K562 (cell line): ENCODE data around the gene GINS2. TPM values are rescaled to one million over a fixed set of nuclear protein-coding genes. Genes with fewer than 3 reads are reported as not detected.
A peak's percentile ranks its signal among the peaks of the same experiment; 100 is the strongest.

Experiments
- ATAC-seq: fragments of 200-7000 bp; cut with Tn5 transposase; 3 replicates; pipeline ENCODE4 v1.9.1; 2020; ENCODE audit warnings: moderate library complexity
- BruUV-seq: library from RNA; stranded (reverse); fragments of 400-500 nt; replicated peaks from 2 replicates; lab custom pipeline; 2021; lab: Mats Ljungman, UMichigan
- CTCF ChIA-PET: fragments of 300-600 bp; formaldehyde crosslinking; extraction: SDS; loops from one replicate; lab custom pipeline; 2021; ENCODE audit warnings: low intra/inter-chr PET ratio; lab: Yijun Ruan, JAX
- POLR2A ChIA-PET: fragments of 300-600, 350-650 bp; sonication (Branson Sonifier 250); formaldehyde crosslinking; extraction: SDS; loops from one replicate; lab custom pipeline; 2021; ENCODE audit warnings: antibody characterized with exemption, inconsistent platforms; lab: Yijun Ruan, JAX
- DNase-seq, 4 experiments: peaks; one replicate each; pipeline versions ENCODE4 v3.0.0 to v3.0.0-alpha.2; 2011 to 2018; ENCODE audit warnings: low spot score in 3 of 4, mixed read lengths in 3 of 4; ENCODE audit errors: extremely low read depth in 1 of 4
- FAIRE-seq: peaks from 2 replicates; lab custom pipeline; 2011; peaks lifted over from hg19 to GRCh38; lab: Jason Lieb, UNC
- H2AFZ ChIP-seq: 2 replicates; pipeline ENCODE4 v1.6.0; 2011; ENCODE audit warnings: low read depth, low read length, control low read depth, inconsistent platforms
- H3K27ac ChIP-seq: fragments of 200-600 bp; 3 replicates; pipeline ENCODE4 v1.8.0; 2011; ENCODE audit warnings: low read depth, mild to moderate bottlenecking, control low read depth, inconsistent platforms, low read length, moderate library complexity, mixed read lengths; ENCODE audit errors: extremely low read depth
- H3K27me3 ChIP-seq, 2 experiments: fragments of 300-600 bp in 1 of 2; 2 replicates in 1 of 2; 3 replicates in 1 of 2; pipeline versions ENCODE4 v1.6.0 to v1.8.0; 2011; ENCODE audit warnings: inconsistent platforms in 2 of 2, low read length in 2 of 2, mild to moderate bottlenecking in 1 of 2, mixed read lengths in 1 of 2, moderate library complexity in 1 of 2; ENCODE audit not compliant: control insufficient read depth in 2 of 2, insufficient read depth in 2 of 2
- H3K36me3 ChIP-seq: fragments of 300-600 bp; 3 replicates; pipeline ENCODE4 v1.8.0; 2011; ENCODE audit warnings: mild to moderate bottlenecking, low read length, inconsistent platforms; ENCODE audit not compliant: control insufficient read depth, insufficient read depth
- H3K4me1 ChIP-seq, 2 experiments: fragments of 200-600 bp in 1 of 2; replicated peaks in 1 of 2; 2 replicates in 1 of 2; 3 replicates in 1 of 2; pipeline versions ENCODE4 v1.5.1 to v1.8.0; 2011; ENCODE audit warnings: inconsistent platforms in 2 of 2, low read length in 2 of 2, mild to moderate bottlenecking in 1 of 2, mixed read lengths in 1 of 2, moderate library complexity in 1 of 2; ENCODE audit not compliant: control insufficient read depth in 2 of 2, insufficient read depth in 2 of 2
- H3K4me2 ChIP-seq: 2 replicates; pipeline ENCODE4 v1.6.1; 2011; ENCODE audit warnings: low read length, control low read depth, inconsistent platforms, mixed read lengths; ENCODE audit not compliant: insufficient read depth
- H3K4me3 ChIP-seq: fragments of 200-600 bp; sonication (generic), shearing (Covaris generic); 2 replicates; pipeline ENCODE4 v1.5.1; 2016; ENCODE audit warnings: control low read depth, inconsistent platforms
- H3K79me2 ChIP-seq: fragments of 200-600 bp; 3 replicates; pipeline ENCODE4 v1.8.0; 2011; ENCODE audit warnings: low read length, inconsistent platforms; ENCODE audit not compliant: control insufficient read depth, insufficient read depth
- H3K9ac ChIP-seq, 2 experiments: 2 replicates each; pipeline versions ENCODE4 v1.6.0 to v1.6.1; 2011; ENCODE audit warnings: low read depth in 2 of 2, low read length in 2 of 2, control low read depth in 1 of 2, inconsistent platforms in 1 of 2, mild to moderate bottlenecking in 1 of 2, mixed read lengths in 1 of 2; ENCODE audit not compliant: insufficient read depth in 1 of 2
- H3K9me1 ChIP-seq: one replicate; pipeline ENCODE4 v1.6.0; 2011; ENCODE audit warnings: inconsistent platforms, mild to moderate bottlenecking, low read length, moderate library complexity; ENCODE audit not compliant: control insufficient read depth, insufficient read depth
- H3K9me3 ChIP-seq: replicated peaks from 2 replicates; pipeline ENCODE4 v1.5.1; 2011; ENCODE audit warnings: low read depth, low read length, inconsistent platforms; ENCODE audit not compliant: control insufficient read depth, insufficient read depth
- H4K20me1 ChIP-seq: replicated peaks from 2 replicates; pipeline ENCODE4 v1.6.1; 2011; ENCODE audit warnings: low read length, inconsistent platforms, mixed read lengths; ENCODE audit not compliant: control insufficient read depth, insufficient read depth
- L3MBTL2 ChIP-seq: fragments of 450-650 bp; IDR thresholded peaks from 2 replicates; pipeline ENCODE4 v1.6.1; 2016; ENCODE audit warnings: mild to moderate bottlenecking, moderate library complexity
- MAFF ChIP-seq: IDR thresholded peaks from 2 replicates; pipeline ENCODE4 v1.6.1; 2012; ENCODE audit warnings: low read length, improper control_type of control experiment
- POLR2AphosphoS2 ChIP-seq: IDR thresholded peaks from 2 replicates; pipeline ENCODE4 v1.6.1; 2012; ENCODE audit warnings: low read length, improper control_type of control experiment
- POLR2AphosphoS5 ChIP-seq: IDR thresholded peaks from 2 replicates; pipeline ENCODE4 v1.6.1; 2011; ENCODE audit warnings: mild to moderate bottlenecking, low read depth, low read length, moderate library complexity; ENCODE audit not compliant: control insufficient read depth, insufficient read depth
- POLR2G ChIP-seq: fragments of 200-400 bp; formaldehyde crosslinking; IDR thresholded peaks from 2 replicates; pipeline ENCODE4 v1.6.1; 2017; ENCODE audit warnings: low read depth, mild to moderate bottlenecking, antibody characterized with exemption, low read length, moderate library complexity
- SIRT6 ChIP-seq: IDR thresholded peaks from one replicate; pipeline ENCODE4 v1.6.1; 2012; ENCODE audit warnings: low read depth, mild to moderate bottlenecking, control low read depth, inconsistent platforms, low read length, moderate library complexity
- SUPT5H ChIP-seq: fragments of 450-650 bp; IDR thresholded peaks from 2 replicates; pipeline ENCODE4 v1.6.1; 2016
- WGBS: fragments of 100-300 bp; shearing (Covaris generic); methylation state at CpG from one replicate; pipeline ENCODE4 v1.1.6; 2016; ENCODE audit warnings: low coverage, mixed read lengths; ENCODE audit not compliant: insufficient coverage; ENCODE audit errors: missing lambda C conversion rate; 5-methylcytosine and 5-hydroxymethylcytosine counted together
- in situ Hi-C: fragments of 300-500 bp; cut with MboI; formaldehyde crosslinking; loops from 4 replicates; pipeline ENCODE4 v1.15.0; 2018; ENCODE audit warnings: inconsistent platforms, mixed read lengths
- intact Hi-C: fragments of 100-400 bp; cut with micrococcal nuclease; formaldehyde crosslinking; loops from 2 replicates; pipeline ENCODE4 v1.14.2; 2022
- polyA plus RNA-seq, 8 experiments: library from polyadenylated mRNA; depleted of rRNA in 4 of 8; stranded (reverse) in 5 of 8; unstranded in 3 of 8; fragments of >200 nt; fragmentation: Nextera tagmentation in 2 of 8; fragmentation: Illumina TruSeq in 1 of 8; extraction: Ambion mirVana in 2 of 8; extraction: Trizol in 1 of 8; gene quantifications; 2 replicates each; pipeline versions ENCODE4 v1.2.1 to v1.2.3, GENCODE V29; 2011 to 2014; ENCODE audit warnings: inconsistent platforms in 1 of 8, missing spikeins in 1 of 8
- total RNA-seq, 7 experiments: library from RNA; depleted of rRNA in 6 of 7; stranded (reverse); fragments of >200 nt in 6 of 7; fragmentation: Illumina TruSeq in 2 of 7; extraction: Trizol in 2 of 7; gene quantifications; 2 replicates each; pipeline versions ENCODE4 v1.2.1 to v1.2.3, GENCODE V29; 2011 to 2021; ENCODE audit warnings: low replicate concordance in 1 of 7
- TF ChIP-seq, protein P1 (sequence below): IDR thresholded peaks from 2 replicates; pipeline ENCODE4 v1.6.1; 2014; ENCODE audit warnings: antibody characterized with exemption
- TF ChIP-seq, protein P2 (sequence below): sonication (generic); formaldehyde crosslinking; IDR thresholded peaks from 2 replicates; pipeline ENCODE4 v1.8.0; 2022; ENCODE audit warnings: mild to moderate bottlenecking, missing genetic modification reagents

Gene GINS2
- total and polyA plus RNA-seq, 9 of the 15 experiments (the other 6 are each of a cell fraction or from before 2014, with no cell fraction given): 40.4 to 76.2 (median 44.6) TPM

DNA sequence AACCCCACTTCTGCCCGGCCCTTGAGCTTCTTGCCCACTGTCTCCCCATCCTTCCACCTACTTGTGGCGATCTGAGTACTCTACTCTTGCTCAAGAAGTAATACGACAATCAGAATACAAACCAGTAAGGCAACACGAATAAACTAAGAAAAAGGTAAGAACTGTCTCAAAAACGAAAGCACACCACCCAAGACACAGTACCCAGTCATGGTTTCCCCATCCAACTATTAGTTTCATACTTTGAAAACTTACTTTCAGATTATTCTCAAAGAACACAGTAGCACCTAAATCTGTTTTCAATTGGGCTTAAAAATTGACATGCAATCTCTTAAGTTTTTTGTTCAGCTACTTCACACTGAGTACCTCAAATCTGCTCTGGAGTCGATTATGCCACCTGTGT, 13.9 kb downstream of the GINS2 start:
- Histone ChIP-seq H4K20me1 (peaks cover 24% of the 10 kb centered on the region), H3K9me3 (no peaks in the 10 kb centered on the region), H3K9me1 (peaks cover 2% of the 10 kb centered on the region)
- TSS peak; percentile 16 for BruUV-seq
- DNase-seq (no peak), FAIRE-seq (peak; percentile 51)
- POLR2A ChIA-PET: interaction anchor here (0.5 to 2.8 kb wide), 11 partner anchors 9 to 1713 kb away, joined by 3 to 18 read pairs (median 4); partner anchors contain the start of gene GINS2
- TF ChIP-seq SUPT5H: 0 out of 2 replicates have a peak, but pooled peaks have one; percentile 28
- TF ChIP-seq SIRT6: no peak
- TF ChIP-seq, protein P1, sequence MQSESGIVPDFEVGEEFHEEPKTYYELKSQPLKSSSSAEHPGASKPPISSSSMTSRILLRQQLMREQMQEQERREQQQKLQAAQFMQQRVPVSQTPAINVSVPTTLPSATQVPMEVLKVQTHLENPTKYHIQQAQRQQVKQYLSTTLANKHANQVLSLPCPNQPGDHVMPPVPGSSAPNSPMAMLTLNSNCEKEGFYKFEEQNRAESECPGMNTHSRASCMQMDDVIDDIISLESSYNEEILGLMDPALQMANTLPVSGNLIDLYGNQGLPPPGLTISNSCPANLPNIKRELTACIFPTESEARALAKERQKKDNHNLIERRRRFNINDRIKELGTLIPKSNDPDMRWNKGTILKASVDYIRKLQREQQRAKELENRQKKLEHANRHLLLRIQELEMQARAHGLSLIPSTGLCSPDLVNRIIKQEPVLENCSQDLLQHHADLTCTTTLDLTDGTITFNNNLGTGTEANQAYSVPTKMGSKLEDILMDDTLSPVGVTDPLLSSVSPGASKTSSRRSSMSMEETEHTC: no peak
- TF ChIP-seq, all 486 proteins: peak for 1
- 92% methylated on average over 6 of the region's 6 CpGs for WGBS
- Histone ChIP-seq H3K4me1 (peaks cover 0 to 4% of the 10 kb centered on the region in 2 experiments; a peak in 3 of 5 replicates), H3K27ac (no peak overlapping the region), H3K27me3 (no peaks in the 10 kb centered on the region), H3K79me2 (0 out of 3 replicates have a peak, but pooled peaks cover under 1% of the 10 kb centered on the region), H2AFZ (no peak overlapping the region), H3K4me2 (no peak overlapping the region), H3K9ac (no peak overlapping the region), H3K4me3 (no peak overlapping the region), H3K36me3 (peaks cover 97% of the 10 kb centered on the region)
- no peak for ATAC-seq
- in situ Hi-C loops (no loop called here), intact Hi-C loops (loop anchor here (2.0 kb wide), 1 partner anchor 44 kb away; no protein-coding TSS in a partner anchor)
- CTCF ChIA-PET: interaction anchor here (4.0 kb wide), 1 partner anchor 43 kb away, joined by 35 read pairs; no protein-coding TSS in a partner anchor

DNA sequence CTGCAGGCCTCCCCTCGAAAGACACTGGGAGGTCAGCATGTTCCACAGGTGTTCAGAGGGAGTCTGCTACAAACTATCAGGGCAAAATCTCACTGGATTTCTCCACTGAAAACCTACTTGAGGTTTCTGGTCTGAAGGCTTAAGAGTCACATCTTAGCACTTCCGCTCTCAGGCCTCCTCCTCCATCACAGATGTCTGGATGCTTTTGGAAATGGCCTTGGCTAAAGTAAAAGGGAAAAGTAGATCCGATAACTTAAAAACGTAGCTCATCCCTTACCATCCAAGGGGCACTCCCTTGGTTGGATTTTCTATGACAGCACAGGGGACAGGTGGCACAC, 14.4 kb downstream of the GINS2 start:
- no peak overlapping the region for H3K27ac ChIP-seq
- intact Hi-C loops (loop anchor here (2.0 kb wide), 1 partner anchor 44 kb away; no protein-coding TSS in a partner anchor), in situ Hi-C loops (no loop called here)
- ChIA-PET POLR2A (interaction anchor here (0.5 to 2.8 kb wide), 9 partner anchors 8 to 602 kb away, joined by 3 to 18 read pairs (median 4); partner anchors contain the start of gene GINS2), CTCF (interaction anchor here (4.0 kb wide), 1 partner anchor 44 kb away, joined by 35 read pairs; no protein-coding TSS in a partner anchor)
- H3K27me3 ChIP-seq: no peaks in the 10 kb centered on the region
- H3K4me2 ChIP-seq: no peak overlapping the region
- H3K79me2 ChIP-seq: peaks cover 5% of the 10 kb centered on the region; the same call in 1 of the 3 replicates
- peaks cover 0 to 4% of the 10 kb centered on the region in 2 experiments; a peak in 3 of 5 replicates for H3K4me1 ChIP-seq
- BruUV-seq: no TSS peak
- H3K4me3 ChIP-seq: no peak overlapping the region
- peaks cover 97% of the 10 kb centered on the region for H3K36me3 ChIP-seq
- TF ChIP-seq, protein P2, sequence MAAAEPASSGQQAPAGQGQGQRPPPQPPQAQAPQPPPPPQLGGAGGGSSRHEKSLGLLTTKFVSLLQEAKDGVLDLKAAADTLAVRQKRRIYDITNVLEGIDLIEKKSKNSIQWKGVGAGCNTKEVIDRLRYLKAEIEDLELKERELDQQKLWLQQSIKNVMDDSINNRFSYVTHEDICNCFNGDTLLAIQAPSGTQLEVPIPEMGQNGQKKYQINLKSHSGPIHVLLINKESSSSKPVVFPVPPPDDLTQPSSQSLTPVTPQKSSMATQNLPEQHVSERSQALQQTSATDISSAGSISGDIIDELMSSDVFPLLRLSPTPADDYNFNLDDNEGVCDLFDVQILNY: no peak
- TF ChIP-seq POLR2G: peak; percentile 34; the same call in 1 of the 2 replicates
- TF ChIP-seq L3MBTL2: no peak
- 0 out of 2 replicates have a peak, but pooled peaks have one; percentile 4 for TF ChIP-seq POLR2AphosphoS2
- TF ChIP-seq POLR2AphosphoS5: peak; percentile 32; the same call in 1 of the 2 replicates
- no peak for TF ChIP-seq MAFF
- H2AFZ ChIP-seq: no peak overlapping the region
- H3K9me3 ChIP-seq: no peaks in the 10 kb centered on the region
- peaks cover 27% of the 10 kb centered on the region for H4K20me1 ChIP-seq
- H3K9me1 ChIP-seq: no peaks in the 10 kb centered on the region
- no peak overlapping the region for H3K9ac ChIP-seq
- ATAC-seq (no peak), FAIRE-seq (no peak), DNase-seq (no peak)
- WGBS: 92% methylated on average over 4 of the region's 4 CpGs
